SH-SY5Y (cell line): Measurements from ENCODE around the gene SIGMAR1.

Experiments used
- GATA2 ChIP-seq: IDR thresholded peaks from 2 replicates; pipeline ENCODE4 v1.6.1; 2011; ENCODE audit warnings: mild to moderate bottlenecking, low read depth, low read length
- GATA3 ChIP-seq: IDR thresholded peaks from 2 replicates; pipeline ENCODE4 v1.6.1; 2011; ENCODE audit warnings: low read depth, mild to moderate bottlenecking, low read length, moderate library complexity

- TF ChIP-seq GATA2 (no peak), GATA3 (no peak)
These were observed 44.5 kb downstream of the SIGMAR1 start for GRCh38 chr9:34592895-34593601.
